Neural progenitor cell (in vitro differentiated cells): ENCODE results near the gene BAIAP2. TPM values are rescaled to one million over a fixed set of nuclear protein-coding genes. Genes with fewer than 3 reads are reported as not detected.

Source experiments
- DNase-seq: peaks from one replicate; pipeline ENCODE4 v3.0.0-alpha.2; 2016; ENCODE audit warnings: low spot score
- H2AFZ ChIP-seq: fragments of 200-600 bp; sonication (generic); replicated peaks from 2 replicates; pipeline ENCODE4 v1.6.1; 2016; ENCODE audit warnings: antibody characterized with exemption
- H3F3A ChIP-seq: fragments of 200-600 bp; sonication (generic); 2 replicates; pipeline ENCODE4 v1.6.1; 2016; ENCODE audit warnings: antibody characterized with exemption, low read depth
- H3K27ac ChIP-seq: fragments of 200-600 bp; sonication (generic); 2 replicates; pipeline ENCODE4 v1.5.1; 2016; ENCODE audit warnings: mild to moderate bottlenecking
- H3K27me3 ChIP-seq: fragments of 200-600 bp; sonication (generic); 2 replicates; pipeline ENCODE4 v1.6.1; 2016; ENCODE audit warnings: mild to moderate bottlenecking, moderate library complexity
- H3K36me3 ChIP-seq: fragments of 200-600 bp; sonication (generic); 2 replicates; pipeline ENCODE4 v1.5.1; 2016
- H3K4me1 ChIP-seq: fragments of 200-600 bp; sonication (generic); 2 replicates; pipeline ENCODE4 v1.6.1; 2016; ENCODE audit warnings: mixed run types
- H3K4me2 ChIP-seq: fragments of 200-600 bp; sonication (generic); 2 replicates; pipeline ENCODE4 v1.6.1; 2016
- H3K4me3 ChIP-seq: fragments of 200-600 bp; sonication (generic); 2 replicates; pipeline ENCODE4 v1.5.1; 2016
- H3K79me2 ChIP-seq: fragments of 200-600 bp; sonication (generic); 2 replicates; pipeline ENCODE4 v1.6.1; 2016; ENCODE audit warnings: low read depth
- H3K9ac ChIP-seq: fragments of 200-600 bp; sonication (generic); 2 replicates; pipeline ENCODE4 v1.6.1; 2016
- H3K9me3 ChIP-seq: fragments of 200-600 bp; sonication (generic); 2 replicates; pipeline ENCODE4 v1.5.1; 2016; ENCODE audit warnings: low read depth
- H4K20me1 ChIP-seq: fragments of 200-600 bp; sonication (generic); 2 replicates; pipeline ENCODE4 v1.6.1; 2016; ENCODE audit warnings: low read depth
- H3K27ac Mint-ChIP-seq: 3 replicates; pipeline ENCODE4 v1.8.0; 2021; ENCODE audit warnings: mixed read lengths
- H3K27me3 Mint-ChIP-seq: 2 replicates; pipeline ENCODE4 v1.8.0; 2022; ENCODE audit warnings: low read depth, mild to moderate bottlenecking, inconsistent platforms, moderate library complexity, mixed read lengths; ENCODE audit not compliant: insufficient read depth
- H3K36me3 Mint-ChIP-seq: 3 replicates; pipeline ENCODE4 v1.8.0; 2021; ENCODE audit warnings: mixed read lengths
- H3K4me1 Mint-ChIP-seq: 3 replicates; pipeline ENCODE4 v1.8.0; 2021; ENCODE audit warnings: mixed read lengths
- H3K4me3 Mint-ChIP-seq: 3 replicates; pipeline ENCODE4 v1.8.0; 2021; ENCODE audit warnings: mild to moderate bottlenecking, moderate library complexity, mixed read lengths
- H3K9me3 Mint-ChIP-seq: 3 replicates; pipeline ENCODE4 v1.8.0; 2020; ENCODE audit warnings: mixed read lengths
- CTCF ChIP-seq: fragments of 200-600 bp; sonication (generic); IDR thresholded peaks from 2 replicates; pipeline ENCODE4 v1.5.1; 2017; ENCODE audit warnings: antibody characterized with exemption, mild to moderate bottlenecking
- EZH2 ChIP-seq: fragments of 200-600 bp; sonication (generic); IDR thresholded peaks from 2 replicates; pipeline ENCODE4 v1.6.1; 2017; ENCODE audit warnings: antibody characterized with exemption, mild to moderate bottlenecking, moderate library complexity
- EZH2phosphoT487 ChIP-seq: fragments of 200-600 bp; sonication (generic); IDR thresholded peaks from 2 replicates; pipeline ENCODE4 v1.6.1; 2017; ENCODE audit warnings: antibody characterized with exemption
- total RNA-seq: library from RNA; depleted of rRNA; stranded (reverse); fragments of >200 nt; gene quantifications from 2 replicates; pipeline ENCODE4 v1.2.3, GENCODE V29; 2015; ENCODE audit warnings: low replicate concordance

BAIAP2 gene
- total RNA-seq, 1 donor from 2014 or later, result 15.6 TPM

- Histone ChIP-seq H3K4me3 (no peak overlapping the region), H3K36me3 (no peaks in the 10 kb centered on the region), H4K20me1 (peaks cover 16% of the 10 kb centered on the region), H3K79me2 (no peaks in the 10 kb centered on the region), H3K27ac (no peak overlapping the region), H2AFZ (no peak overlapping the region), H3K9me3 (no peaks in the 10 kb centered on the region), H3K4me2 (no peak overlapping the region), H3F3A (peaks cover 3% of the 10 kb centered on the region), H3K27me3 (peaks cover 27% of the 10 kb centered on the region), H3K9ac (no peak overlapping the region), H3K4me1 (peaks cover 6% of the 10 kb centered on the region)
- Mint-ChIP-seq H3K27ac (no peak overlapping the region), H3K4me3 (no peak overlapping the region), H3K36me3 (peaks cover 5% of the 10 kb centered on the region), H3K4me1 (peaks cover 11% of the 10 kb centered on the region), H3K9me3 (no peaks in the 10 kb centered on the region), H3K27me3 (peaks cover 4% of the 10 kb centered on the region)
- TF ChIP-seq EZH2, result no peak
- TF ChIP-seq CTCF, result no peak
- no peak for TF ChIP-seq EZH2phosphoT487
- DNase-seq, result no peak
Observed at GRCh38 chr17:80995131-80995530, 39.8 kb upstream of the BAIAP2 start.

GRCh38 chr17:80996422-80997305 lies 38.3 kb upstream of the BAIAP2 start:
- Histone ChIP-seq H2AFZ (no peak overlapping the region), H3K4me2 (no peak overlapping the region), H3F3A (peaks cover 3% of the 10 kb centered on the region), H3K36me3 (no peaks in the 10 kb centered on the region), H3K9me3 (no peaks in the 10 kb centered on the region), H3K4me3 (no peak overlapping the region), H3K79me2 (no peaks in the 10 kb centered on the region), H4K20me1 (peaks cover 23% of the 10 kb centered on the region), H3K27ac (no peak overlapping the region), H3K27me3 (peaks cover 14% of the 10 kb centered on the region), H3K4me1 (peaks cover 6% of the 10 kb centered on the region), H3K9ac (no peak overlapping the region)
- Mint-ChIP-seq H3K4me1 (peaks cover 12% of the 10 kb centered on the region), H3K9me3 (no peaks in the 10 kb centered on the region), H3K4me3 (no peak overlapping the region), H3K27ac (no peak overlapping the region), H3K27me3 (peaks cover 5% of the 10 kb centered on the region), H3K36me3 (peaks cover 5% of the 10 kb centered on the region)
- no peak for TF ChIP-seq EZH2phosphoT487
- TF ChIP-seq CTCF, result no peak
- TF ChIP-seq EZH2, result no peak
- no peak for DNase-seq

GRCh38 chr17:80997424-80998117 lies 37.4 kb upstream of the BAIAP2 start:
- Histone ChIP-seq H3K27ac (no peak overlapping the region), H3K79me2 (no peaks in the 10 kb centered on the region), H3K9me3 (no peaks in the 10 kb centered on the region), H3K9ac (no peak overlapping the region), H4K20me1 (peaks cover 21% of the 10 kb centered on the region), H3K36me3 (no peaks in the 10 kb centered on the region), H2AFZ (no peak overlapping the region), H3K4me3 (no peak overlapping the region), H3F3A (peaks cover 5% of the 10 kb centered on the region), H3K4me2 (no peak overlapping the region), H3K4me1 (peaks cover 5% of the 10 kb centered on the region), H3K27me3 (peaks cover 14% of the 10 kb centered on the region)
- Mint-ChIP-seq H3K27me3 (peaks cover 6% of the 10 kb centered on the region), H3K4me3 (no peak overlapping the region), H3K27ac (no peak overlapping the region), H3K4me1 (peaks cover 16% of the 10 kb centered on the region), H3K36me3 (peaks cover 5% of the 10 kb centered on the region), H3K9me3 (no peaks in the 10 kb centered on the region)
- TF ChIP-seq CTCF (no peak), EZH2 (no peak), EZH2phosphoT487 (no peak)
- DNase-seq, result no peak
